HG03139 (cell line): Measurements from ENCODE around the gene TMEM151A.
"Not testable (repeated sequence)": the region's sequence is repeated elsewhere in the genome, so short reads cannot be mapped to it uniquely, and the experiment has no call there.

ENCODE experiments used
- ATAC-seq: cut with Tn5 transposase; IDR thresholded peaks from one replicate; pipeline ENCODE4 v1.9.1; 2021; ENCODE audit not compliant: unreplicated experiment

The TMEM151A gene

DNA sequence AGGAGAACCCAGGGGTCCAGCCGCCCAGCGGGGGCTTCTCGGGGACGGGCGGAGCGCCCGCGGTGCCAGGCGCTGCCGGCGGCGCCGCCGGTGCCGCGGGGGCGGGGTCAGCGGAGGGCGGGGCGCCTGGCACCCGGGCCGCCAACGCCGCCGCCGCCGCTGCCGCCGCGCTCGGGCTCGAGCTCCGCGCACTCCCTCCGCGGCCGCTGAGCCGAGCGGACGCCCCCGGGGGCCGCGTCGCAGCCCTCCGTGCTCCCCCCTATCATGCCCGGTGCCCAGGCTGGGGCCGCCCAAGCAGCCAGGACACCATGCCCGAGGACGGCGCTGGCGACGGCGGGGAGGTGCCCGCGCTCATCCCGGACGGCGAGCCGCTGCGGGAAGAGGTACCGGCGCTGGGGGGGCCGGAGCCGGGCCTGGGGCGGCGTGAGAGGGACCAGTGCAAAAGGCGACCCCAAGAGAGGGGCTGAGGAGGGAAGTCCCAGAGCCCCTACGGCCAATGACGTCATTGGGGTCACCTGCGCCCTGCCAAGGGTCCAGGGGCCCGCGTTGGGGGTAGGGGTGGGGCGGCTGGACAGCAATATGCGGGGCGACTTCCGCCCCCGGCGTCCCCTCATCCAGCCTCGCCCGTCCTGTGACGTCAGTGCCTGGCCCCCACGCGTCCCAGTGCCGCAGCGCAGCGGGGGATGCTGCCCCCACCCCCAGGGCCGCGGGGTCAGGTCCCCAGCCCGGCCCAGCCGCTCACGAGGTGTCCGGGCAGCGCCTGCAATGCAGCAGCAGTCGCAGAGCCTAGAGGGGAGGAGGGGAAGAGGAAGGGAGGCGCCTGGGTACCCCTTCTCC is at the start of gene TMEM151A:
Gene TMEM151A, plus strand, starts transcription at position 189 of the 837 bp plus-strand sequence. Its CDS starts 120 bp downstream, at position 309.
- ATAC-seq, result no peak

DNA sequence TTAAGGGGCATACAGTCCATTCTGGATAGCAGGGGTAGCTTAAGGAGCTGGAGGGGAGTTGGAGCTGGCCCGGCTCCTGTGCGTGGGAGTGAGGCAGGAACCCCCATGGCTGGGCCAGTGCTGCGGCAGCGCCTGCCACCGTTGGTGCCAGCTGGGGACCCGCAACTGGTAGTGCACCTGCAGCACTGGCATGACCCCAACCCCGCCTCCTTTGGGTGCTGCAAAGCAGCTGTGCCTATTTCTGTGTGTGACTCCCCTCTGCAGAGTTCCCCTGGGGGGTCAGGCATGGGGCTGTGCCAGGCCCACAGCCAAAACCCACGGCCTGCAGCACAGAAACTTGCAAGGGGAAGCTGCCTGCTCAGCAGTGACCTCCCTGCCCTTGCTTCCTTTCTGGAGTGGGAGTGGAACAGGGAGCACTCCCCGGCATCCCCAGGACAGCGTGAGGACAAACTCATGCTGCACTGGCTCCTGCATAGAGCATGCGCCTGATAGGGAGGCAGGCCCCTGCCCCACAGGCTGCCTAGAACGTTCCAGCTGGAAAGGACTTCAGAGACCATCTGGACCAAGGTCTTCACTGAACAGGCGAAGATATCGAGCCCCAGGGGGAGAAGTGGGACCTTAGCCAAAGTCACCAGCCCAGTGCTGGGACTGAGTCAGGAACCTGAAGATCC is 49.5 kb upstream of the TMEM151A start:
- no peak for ATAC-seq

DNA sequence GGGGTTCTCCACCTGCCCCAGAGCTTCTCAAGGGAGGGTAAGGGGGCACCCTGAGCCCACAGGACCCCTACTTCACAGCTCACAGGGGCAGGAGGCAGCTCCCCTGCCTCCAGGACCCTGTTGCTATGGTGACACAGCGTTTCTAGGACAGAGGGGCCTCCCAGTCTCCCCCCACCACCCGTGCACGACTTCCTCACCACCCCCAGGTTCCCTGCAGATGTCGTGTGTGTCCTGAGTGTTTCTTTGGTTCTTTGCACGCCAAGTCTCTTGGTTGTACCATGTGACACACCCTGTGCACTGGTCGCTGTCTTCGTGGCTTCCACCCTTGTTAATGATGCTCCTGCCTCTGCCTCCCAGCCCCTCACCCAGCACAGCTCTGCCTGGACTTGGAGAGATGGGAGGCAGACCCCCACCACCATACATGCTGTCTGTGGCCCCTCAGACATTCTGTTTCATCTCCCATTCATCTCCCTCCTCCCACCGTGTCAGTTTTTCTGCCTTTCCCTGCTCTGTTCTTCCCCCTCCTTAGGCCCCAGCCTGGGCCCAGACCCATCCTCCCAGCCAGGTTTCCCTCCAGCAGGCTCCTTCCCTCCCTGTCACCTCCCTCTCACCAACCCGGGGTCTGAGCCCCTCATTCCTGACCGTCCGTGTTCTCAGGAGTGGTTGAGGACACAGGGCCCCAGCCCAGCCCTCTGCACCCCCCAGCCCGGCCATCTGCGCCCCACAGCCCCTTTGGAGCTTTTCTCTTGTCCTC is 47.7 kb upstream of the TMEM151A start:
- ATAC-seq, result no peak

DNA sequence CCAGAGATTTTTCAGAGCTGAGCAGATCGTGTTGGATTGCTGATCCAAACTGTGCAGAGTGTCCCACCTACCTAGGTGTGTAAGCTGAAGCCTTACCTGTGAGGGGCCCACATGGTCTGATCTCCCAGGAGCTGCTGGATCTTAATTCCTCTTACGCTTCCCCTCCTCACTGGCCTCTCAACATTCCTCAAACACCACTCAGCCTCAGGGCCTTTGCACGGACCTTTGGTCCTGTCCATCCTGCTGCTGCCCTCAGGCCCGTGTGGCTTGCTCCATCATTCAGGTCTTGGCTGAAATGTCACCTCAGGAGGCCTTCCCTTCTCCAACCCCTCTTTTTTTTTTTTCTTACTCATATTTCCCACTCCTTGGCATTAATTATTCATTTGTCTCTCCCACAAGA is 44.4 kb upstream of the TMEM151A start:
- no peak for ATAC-seq

DNA sequence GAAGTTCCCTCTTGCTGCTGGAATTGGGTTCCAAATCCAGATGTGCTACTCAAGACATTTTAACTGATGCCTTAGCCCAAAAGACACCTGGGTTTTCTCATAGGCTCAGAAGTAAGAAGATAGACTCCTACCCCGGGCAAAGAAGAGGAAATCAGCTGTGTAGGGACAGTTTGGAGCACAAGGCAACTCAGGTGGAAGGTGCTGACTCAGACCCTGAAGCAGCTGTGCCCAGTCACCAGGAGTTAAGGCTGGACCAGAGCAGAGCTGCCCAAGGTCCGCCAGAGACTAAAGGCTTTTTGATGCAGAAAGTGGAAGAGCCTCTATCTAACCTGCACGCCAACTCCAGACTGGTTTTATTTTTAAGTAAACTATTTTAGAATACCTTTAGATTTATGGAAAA is 43.9 kb upstream of the TMEM151A start:
- no peak for ATAC-seq

DNA sequence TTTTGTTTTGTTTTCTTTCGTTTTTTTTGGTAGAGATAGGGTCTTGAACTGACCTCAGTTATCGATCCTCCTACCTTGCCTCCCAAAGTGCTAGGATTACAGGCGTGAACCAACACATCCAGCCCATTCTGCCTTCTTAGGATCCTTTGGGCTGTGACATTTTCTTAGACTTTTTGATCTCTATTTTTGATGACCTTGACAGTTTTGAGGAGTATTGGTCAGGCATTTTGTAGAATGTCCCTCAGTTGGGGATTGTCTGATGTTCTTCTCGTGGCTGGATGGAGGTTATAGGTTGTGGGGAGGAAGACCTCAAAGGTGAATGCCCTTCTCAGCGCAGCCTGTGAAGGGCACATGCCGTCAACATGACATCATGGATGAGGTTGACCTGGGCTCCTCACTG is 42.8 kb upstream of the TMEM151A start:
- no peak for ATAC-seq

DNA sequence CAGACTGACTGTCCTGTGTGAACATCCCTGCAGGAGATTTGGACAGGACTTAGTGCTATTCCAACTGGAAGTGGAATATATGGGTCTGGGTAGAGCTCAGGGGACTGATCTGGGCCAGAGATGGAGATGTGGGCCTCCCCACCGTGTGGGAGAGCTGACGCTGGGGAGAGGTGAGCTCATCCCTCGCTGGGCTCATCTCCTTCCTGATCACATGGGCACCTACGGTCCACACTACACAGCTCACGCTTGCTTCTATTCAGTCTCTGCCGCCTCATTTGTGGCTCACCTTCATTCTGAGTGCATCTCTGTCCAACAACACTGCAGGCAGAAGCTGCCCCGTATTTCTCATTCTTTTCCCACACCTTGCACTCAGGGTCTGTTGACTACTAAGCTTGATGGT is 39.9 kb upstream of the TMEM151A start:
- ATAC-seq, result no peak

DNA sequence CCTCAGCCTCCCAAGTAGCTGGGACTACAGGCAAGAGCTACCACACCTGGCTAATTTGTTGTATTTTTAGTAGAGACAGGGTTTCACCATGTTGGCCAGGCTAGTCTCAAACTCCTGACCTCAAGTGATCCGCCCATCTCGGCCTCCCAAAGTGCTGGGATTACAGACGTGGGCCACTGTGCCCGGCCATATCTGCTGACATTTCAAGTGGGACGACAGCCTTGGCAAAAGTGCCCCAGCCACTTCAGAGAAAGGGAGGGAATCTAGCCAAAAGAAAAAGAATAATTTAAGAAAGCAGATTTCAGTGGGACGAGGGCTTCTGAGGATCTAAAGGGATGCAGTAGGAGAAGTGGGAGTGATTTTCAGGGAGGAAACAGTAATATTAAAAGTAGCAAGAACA is 38.6 kb upstream of the TMEM151A start:
- ATAC-seq, result not testable (repeated sequence)

DNA sequence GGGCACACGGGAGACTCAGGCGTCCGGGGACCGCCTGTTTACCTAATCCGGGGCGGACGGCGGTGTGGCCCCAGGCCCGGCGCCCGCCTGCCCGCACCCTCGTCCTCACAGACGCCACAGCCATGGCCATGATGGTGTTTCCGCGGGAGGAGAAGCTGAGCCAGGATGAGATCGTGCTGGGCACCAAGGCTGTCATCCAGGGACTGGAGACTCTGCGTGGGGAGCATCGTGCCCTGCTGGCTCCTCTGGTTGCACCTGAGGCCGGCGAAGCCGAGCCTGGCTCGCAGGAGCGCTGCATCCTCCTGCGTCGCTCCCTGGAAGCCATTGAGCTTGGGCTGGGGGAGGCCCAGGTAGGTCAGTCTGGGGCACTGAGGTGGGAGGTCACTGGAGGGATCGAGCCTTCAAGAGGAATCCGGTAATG is 33.2 kb upstream of the TMEM151A start:
- ATAC-seq, result no peak

DNA sequence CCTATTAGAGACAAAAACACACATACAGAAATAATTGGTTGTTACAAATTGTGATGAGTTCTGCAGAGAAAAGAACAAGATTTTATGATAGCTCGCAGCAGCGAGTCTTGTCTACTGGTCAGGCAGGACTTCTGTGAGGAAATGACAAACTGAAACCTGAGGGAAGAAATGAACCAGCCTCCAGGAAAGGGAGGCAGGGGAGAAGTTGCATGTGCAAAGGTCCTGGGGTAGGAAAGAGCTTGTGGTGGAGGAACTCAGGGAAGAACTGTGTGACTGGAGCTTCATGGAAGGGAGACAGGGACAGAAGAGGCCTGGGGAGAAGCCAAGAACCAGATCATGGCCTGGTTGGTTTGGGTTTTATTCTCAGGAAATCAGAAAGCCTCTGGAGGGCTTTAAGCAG is 32.5 kb upstream of the TMEM151A start:
- ATAC-seq, result no peak

DNA sequence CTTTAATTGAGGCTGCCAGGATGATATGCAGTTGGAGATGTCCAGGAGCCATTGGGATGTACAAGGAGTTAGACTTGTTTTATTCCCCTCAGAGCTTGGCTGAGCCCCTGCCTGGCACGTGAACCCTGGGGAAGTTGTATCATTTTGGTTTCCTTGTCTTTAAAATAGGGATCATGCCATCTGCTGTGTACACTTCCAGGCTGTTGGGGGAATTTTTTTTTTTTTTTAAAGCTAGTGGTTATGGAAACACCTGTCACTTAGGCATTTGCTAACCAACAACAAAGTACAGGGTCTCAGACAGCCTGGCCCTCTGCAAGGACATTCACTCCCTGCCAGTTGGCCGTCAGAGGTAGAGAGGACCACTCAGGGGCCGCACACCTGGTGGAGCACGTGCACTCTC is 31.7 kb upstream of the TMEM151A start:
- no peak for ATAC-seq

DNA sequence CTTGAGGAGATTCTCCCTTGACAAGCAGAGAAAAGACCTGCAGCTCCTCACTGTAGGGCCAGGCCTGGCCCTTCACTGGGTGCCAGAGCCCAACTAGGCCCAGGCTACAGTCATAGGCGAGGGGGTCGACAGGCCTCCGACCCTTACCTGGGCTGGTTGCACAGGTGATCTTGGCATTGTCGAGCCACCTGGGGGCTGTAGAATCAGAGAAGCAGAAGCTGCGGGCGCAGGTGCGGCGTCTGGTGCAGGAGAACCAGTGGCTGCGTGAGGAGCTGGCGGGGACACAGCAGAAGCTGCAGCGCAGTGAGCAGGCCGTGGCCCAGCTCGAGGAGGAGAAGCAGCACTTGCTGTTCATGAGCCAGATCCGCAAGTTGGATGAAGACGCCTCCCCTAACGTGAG is 30.1 kb upstream of the TMEM151A start:
- ATAC-seq, result no peak

DNA sequence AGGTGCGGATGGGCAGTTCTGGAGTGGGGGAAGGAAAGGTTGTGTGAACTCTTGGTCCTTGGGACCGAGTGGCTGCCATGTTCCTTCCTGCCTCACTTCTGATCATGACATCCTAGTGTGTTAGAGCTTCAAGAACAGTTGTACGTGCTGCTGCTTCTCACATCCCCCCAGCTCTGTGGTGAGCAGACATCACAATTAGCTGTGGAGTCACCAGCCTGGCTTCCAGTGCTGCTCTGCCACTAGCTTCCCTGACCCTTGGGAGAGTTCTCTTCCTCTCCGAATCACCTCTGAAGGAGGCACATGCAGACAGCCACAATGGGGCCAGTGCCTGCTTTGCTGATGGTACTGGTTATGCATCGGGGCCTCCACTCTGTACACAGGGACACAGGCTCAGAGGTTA is 29.5 kb upstream of the TMEM151A start:
- no peak for ATAC-seq

DNA sequence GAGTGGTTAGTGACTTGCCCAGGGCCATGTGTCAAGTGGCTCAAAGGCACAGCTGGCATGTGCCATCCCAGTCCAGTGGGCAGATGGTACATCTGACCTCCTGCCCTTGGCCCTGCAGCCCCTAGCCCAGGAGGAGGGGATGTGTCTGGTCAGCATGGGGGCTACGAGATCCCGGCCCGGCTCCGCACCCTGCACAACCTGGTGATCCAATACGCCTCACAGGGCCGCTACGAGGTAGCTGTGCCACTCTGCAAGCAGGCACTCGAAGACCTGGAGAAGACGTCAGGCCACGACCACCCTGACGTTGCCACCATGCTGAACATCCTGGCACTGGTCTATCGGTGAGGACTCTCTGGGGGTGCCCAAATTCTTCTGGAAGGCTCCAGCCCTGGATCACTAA is 29.0 kb upstream of the TMEM151A start:
- ATAC-seq, result no peak

DNA sequence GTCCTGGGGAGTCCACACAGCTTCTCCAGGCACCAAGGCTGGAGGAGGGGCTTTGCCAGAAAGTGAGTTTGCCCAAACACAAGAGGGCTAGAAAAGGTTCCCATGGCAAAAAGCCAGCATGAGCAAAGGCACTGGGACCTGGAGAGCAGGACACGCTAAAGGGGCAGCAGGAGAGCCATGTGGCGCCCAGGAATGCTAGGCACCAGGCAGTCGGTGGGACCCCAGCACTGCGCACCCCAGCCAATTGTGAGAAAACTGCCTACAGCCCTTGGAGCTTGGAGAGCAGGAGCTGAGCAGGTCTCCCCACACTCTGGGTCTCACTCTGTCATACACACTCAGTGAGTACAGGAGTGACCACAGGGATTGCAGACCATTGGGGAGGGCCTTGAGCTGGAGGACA is 28.5 kb upstream of the TMEM151A start:
- ATAC-seq, result no peak

DNA sequence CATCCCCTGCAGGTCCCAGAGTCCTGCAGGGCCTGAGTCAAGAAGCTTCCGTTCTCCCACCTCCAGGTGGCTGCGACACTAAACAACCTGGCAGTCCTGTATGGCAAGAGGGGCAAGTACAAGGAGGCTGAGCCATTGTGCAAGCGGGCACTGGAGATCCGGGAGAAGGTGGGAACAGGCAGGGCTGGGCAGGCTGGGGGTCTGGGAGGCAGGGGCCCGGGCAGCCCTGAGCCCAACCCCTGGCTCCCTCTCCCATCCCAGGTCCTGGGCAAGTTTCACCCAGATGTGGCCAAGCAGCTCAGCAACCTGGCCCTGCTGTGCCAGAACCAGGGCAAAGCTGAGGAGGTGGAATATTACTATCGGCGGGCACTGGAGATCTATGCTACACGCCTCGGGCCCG is 27.9 kb upstream of the TMEM151A start:
- ATAC-seq, result no peak

DNA sequence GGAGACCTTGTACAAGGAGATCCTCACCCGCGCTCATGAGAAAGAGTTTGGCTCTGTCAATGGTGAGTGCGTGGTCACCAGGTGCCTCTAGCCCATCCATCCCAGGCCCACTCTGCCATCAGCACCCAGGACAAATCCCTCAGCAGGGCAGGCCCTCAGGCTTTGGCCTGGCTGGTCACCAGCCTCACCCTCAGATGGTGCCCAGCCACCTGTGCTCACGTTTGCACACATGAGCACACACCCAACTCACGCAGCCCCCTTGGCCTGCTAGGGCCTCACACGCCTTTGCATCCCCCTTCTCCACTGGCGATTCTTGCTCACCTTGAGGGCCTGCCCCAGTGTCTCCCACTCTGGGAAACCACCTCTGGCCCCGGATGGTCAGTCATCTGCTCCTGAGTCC is 27.3 kb upstream of the TMEM151A start:
- no peak for ATAC-seq

DNA sequence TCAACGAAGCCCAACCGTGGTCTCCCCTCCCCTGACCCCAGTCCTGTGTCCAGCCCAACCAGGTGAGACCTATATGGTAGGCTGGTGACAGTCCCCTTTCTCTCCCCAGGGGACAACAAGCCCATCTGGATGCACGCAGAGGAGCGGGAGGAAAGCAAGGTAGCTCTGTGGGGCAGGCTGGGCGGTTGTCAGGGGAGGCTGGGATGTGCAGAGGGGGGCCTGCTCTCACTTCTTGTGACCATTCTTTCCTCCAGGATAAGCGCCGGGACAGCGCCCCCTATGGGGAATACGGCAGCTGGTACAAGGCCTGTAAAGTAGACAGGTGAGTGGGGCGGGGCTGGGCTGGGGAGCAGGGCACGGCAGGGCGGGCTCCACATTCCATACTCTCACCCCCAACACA is 26.8 kb upstream of the TMEM151A start:
- ATAC-seq, result no peak

DNA sequence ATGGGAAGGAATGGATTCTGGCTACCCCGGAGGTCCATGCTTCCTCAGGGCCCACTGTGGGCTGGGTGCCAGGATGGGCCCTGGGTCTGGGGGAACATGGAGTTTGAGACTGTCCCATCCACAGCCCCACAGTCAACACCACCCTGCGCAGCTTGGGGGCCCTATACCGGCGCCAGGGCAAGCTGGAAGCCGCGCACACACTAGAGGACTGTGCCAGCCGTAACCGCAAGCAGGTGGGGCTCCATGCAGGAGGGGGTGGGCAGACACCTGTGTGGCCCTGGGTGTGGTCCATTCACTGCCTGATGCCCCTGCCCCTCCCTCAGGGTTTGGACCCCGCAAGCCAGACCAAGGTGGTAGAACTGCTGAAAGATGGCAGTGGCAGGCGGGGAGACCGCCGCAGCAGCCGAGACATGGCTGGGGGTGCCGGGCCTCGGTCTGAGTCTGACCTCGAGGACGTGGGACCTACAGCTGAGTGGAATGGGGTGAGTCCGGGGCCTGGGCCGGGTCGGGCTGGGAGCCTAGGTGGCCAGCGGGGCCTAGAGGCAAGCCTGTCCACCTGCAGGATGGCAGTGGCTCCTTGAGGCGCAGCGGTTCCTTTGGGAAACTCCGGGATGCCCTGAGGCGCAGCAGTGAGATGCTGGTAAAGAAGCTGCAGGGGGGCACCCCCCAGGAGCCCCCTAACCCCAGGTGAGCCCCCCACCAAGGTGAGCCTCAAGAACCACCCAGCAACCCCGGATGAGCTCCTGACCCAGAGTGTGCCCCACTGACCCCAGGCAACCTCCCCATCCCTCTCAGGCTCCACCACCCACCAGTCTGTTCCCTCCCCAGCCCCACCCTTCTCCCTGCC is 25.9 kb upstream of the TMEM151A start:
- no peak for ATAC-seq

DNA sequence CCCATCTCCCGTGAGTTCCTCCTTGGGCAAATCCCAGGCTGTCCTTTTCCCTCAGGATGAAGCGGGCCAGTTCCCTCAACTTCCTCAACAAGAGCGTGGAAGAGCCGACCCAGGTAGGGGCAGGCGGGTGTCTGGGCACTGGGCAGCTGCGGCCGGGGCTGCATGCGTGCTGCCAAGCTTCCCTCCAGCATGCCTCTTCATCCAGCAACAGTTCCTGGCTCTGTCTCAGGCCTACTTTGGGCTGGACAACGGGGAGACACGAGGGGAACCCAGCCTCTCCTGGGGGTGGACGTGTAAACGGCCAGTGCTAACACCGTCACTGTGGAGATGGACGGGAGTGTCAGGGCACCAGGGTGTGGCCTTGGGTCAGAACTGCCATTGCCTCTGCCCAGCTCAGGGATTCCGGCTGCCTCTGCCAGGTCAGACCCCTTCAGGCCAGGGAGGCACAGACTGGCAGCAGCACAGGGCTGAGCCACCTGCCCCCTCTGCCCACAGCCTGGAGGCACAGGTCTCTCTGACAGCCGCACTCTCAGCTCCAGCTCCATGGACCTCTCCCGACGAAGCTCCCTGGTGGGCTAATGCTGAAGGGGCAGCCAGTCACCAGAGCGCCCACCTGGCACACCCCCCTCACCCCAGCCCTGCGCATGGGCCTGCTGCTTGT is 25.2 kb upstream of the TMEM151A start:
- no peak for ATAC-seq

DNA sequence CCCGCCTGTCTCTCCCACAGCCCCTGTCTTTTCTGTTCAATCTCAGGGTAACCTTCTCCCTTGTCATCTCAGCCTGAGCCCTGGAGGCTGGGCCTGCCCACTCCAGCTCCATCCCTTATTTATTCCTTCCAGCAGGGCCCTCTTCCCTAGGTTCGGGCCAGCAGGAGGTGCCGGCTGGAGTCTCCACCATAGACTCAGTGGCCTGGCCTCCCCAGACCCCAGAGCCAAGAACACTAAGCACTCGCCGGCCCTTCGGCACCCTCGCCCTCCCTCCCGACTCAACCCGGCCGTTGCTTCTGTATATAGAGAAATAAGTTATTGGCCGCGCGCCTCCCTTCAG is 24.7 kb upstream of the TMEM151A start:
- ATAC-seq, result no peak
